Measurements from ENCODE around the gene FREM2.

The FREM2 gene, protein sequence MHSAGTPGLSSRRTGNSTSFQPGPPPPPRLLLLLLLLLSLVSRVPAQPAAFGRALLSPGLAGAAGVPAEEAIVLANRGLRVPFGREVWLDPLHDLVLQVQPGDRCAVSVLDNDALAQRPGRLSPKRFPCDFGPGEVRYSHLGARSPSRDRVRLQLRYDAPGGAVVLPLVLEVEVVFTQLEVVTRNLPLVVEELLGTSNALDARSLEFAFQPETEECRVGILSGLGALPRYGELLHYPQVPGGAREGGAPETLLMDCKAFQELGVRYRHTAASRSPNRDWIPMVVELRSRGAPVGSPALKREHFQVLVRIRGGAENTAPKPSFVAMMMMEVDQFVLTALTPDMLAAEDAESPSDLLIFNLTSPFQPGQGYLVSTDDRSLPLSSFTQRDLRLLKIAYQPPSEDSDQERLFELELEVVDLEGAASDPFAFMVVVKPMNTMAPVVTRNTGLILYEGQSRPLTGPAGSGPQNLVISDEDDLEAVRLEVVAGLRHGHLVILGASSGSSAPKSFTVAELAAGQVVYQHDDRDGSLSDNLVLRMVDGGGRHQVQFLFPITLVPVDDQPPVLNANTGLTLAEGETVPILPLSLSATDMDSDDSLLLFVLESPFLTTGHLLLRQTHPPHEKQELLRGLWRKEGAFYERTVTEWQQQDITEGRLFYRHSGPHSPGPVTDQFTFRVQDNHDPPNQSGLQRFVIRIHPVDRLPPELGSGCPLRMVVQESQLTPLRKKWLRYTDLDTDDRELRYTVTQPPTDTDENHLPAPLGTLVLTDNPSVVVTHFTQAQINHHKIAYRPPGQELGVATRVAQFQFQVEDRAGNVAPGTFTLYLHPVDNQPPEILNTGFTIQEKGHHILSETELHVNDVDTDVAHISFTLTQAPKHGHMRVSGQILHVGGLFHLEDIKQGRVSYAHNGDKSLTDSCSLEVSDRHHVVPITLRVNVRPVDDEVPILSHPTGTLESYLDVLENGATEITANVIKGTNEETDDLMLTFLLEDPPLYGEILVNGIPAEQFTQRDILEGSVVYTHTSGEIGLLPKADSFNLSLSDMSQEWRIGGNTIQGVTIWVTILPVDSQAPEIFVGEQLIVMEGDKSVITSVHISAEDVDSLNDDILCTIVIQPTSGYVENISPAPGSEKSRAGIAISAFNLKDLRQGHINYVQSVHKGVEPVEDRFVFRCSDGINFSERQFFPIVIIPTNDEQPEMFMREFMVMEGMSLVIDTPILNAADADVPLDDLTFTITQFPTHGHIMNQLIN (N-terminal part only)

DNA sequence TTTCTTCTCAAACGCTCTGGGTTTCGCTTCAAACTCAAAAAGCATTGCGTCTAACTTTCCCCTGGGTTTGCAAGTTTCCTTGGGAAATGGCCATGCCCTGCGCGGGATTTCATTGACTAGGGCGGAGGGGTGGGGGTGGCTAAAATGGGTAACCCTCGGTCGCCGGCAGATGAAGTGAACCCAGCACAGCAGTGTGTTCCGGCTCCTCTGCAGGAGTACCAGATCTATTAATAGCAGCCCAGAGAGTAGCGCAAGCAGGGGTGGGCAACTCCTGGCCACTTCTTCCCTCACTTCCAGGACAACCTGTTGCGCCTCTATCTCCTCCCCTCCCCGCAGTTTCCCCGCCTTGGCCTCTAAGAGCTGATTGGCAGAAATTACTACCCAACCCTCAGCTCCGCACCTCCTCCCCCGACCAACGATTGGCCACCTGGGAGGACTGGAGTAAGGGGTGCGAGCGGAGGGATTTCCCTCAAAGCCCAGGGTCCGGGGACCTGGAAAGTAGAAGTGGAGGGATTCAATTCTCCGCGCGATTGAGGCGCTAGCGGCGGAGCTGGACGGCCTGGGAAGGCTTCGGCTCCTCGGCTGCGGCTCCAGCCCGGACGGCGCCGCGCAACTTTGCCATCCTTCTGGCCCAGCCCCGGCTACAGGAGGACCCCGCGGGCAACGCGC, at the start of gene FREM2:
Gene FREM2 (plus strand): TSS at position 501 of the 669 bp plus-strand sequence. CDS start 268 bp downstream, outside the sequence.
- Mint-ChIP-seq H3K27ac (no peak within 1 kb of the TSS), H3K36me3 (ENCODE audit: low read depth) (no peaks in the 10 kb centered on the region), H3K4me3 (no peak within 1 kb of the TSS), H3K4me1 (no peaks in the 10 kb centered on the region), H3K9me3 (no peaks in the 10 kb centered on the region), H3K27me3 (peaks cover 24% of the 10 kb centered on the region)
- ATAC-seq (no peak), DNase-seq (no peak)

DNA sequence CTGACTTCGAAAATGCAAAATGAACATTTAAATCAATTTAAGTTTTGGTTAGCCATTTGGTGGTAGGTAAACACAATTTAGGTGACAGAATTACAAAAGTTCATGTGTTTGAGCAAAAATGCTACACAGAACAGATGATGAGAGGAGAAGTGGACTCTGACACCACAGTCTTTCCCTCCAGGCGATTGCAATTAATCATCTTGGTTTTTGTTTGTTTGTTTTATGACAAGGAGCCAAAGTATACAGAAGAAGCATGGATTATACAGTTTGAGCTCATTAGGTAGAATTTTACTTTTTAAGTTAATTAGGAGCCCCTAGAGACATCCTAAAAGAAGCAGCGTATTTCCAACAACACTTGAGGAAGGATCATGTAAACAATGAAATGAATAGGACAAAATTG, 49.3 kb upstream of the FREM2 start:
- Mint-ChIP-seq H3K36me3 (ENCODE audit: low read depth) (no peaks in the 10 kb centered on the region), H3K4me1 (no peaks in the 10 kb centered on the region), H3K27ac (no peak overlapping the region), H3K4me3 (no peak overlapping the region), H3K27me3 (no peaks in the 10 kb centered on the region), H3K9me3 (no peaks in the 10 kb centered on the region)
- DNase-seq (no peak), ATAC-seq (no peak)

DNA sequence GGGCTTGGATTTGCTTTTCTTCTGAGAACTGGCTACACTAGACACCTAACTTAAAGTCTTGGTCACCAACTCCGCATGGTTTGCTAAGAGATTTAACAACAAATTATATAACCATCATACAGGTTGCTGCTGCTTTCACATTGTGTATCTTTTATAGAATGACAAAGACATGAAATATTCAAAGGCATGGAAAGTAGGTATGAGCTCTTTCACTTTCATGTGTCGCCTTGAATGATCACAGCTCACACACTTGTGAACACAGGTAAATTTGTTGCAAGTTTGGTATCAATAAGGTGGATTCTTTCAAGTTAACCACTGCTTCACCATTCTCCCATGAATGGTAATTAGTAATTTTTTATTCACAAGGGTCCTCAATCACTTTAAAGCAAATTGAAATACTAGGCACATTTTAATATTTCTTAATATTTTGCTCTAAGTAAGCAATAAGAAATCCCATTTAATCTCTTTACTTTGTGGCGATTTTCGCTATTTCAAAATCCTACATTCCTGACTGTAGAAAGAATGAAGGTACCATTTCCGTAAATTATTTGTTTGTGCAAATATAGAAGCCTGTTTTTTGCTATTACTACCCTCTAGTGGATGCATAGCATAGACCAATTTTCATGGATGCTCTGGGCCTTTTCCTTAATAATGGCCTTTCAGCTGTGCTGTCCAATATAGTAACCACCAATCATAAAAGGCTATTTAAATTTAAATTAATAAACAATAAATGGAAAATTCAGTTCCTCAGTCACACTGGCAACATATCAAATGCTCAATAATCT, 45.5 kb upstream of the FREM2 start:
- DNase-seq (no peak), ATAC-seq (no peak)
- Mint-ChIP-seq H3K4me1 (no peaks in the 10 kb centered on the region), H3K36me3 (ENCODE audit: low read depth) (no peaks in the 10 kb centered on the region), H3K27ac (no peak overlapping the region), H3K4me3 (no peak overlapping the region), H3K9me3 (no peaks in the 10 kb centered on the region), H3K27me3 (no peaks in the 10 kb centered on the region)

DNA sequence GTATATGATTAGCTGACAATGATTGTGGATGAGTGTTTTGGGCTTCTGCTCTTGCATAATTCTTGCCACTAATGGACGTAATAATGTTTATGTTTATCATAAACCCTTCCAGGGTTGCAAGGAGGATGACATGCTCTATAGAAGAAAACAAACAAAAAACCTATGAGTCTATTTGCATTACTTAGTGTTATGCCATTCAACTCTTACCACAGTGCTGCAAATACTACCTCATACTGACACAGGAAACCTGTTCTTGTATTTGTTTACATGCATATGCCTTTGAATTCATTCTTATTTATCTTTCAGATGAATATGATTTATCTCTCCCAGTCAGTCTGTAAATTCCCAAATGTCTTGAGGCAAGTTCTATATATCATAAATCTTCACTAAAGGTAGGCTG, 39.6 kb upstream of the FREM2 start:
- H3K4me3 Mint-ChIP-seq: no peak overlapping the region
- no peaks in the 10 kb centered on the region for H3K27me3 Mint-ChIP-seq
- DNase-seq: no peak
- H3K27ac Mint-ChIP-seq: no peak overlapping the region
- ATAC-seq: no peak
- no peaks in the 10 kb centered on the region for H3K36me3 Mint-ChIP-seq (ENCODE audit: low read depth)
- H3K4me1 Mint-ChIP-seq: no peaks in the 10 kb centered on the region
- no peaks in the 10 kb centered on the region for H3K9me3 Mint-ChIP-seq

DNA sequence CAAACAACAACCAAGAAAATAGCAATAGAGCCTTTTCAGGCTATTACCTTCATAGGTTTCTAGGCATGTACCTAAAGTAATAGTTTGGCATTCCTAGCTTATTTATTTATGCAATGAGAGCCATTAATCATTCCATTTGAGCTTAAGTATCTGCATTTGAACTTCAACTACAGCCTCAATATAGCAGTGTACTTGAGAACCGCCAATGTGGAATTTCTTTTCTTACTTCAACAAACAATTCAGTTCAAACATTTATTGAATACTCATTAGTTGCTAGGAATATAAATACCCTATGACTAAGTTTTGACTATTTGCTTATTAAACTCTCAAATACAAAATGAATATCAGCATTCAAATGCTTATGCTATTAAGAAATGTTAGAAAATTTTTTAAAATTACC, 38.0 kb upstream of the FREM2 start:
- Mint-ChIP-seq H3K27me3 (no peaks in the 10 kb centered on the region), H3K4me3 (no peak overlapping the region), H3K9me3 (no peaks in the 10 kb centered on the region), H3K36me3 (ENCODE audit: low read depth) (no peaks in the 10 kb centered on the region), H3K27ac (no peak overlapping the region), H3K4me1 (no peaks in the 10 kb centered on the region)
- DNase-seq: no peak
- ATAC-seq: no peak

DNA sequence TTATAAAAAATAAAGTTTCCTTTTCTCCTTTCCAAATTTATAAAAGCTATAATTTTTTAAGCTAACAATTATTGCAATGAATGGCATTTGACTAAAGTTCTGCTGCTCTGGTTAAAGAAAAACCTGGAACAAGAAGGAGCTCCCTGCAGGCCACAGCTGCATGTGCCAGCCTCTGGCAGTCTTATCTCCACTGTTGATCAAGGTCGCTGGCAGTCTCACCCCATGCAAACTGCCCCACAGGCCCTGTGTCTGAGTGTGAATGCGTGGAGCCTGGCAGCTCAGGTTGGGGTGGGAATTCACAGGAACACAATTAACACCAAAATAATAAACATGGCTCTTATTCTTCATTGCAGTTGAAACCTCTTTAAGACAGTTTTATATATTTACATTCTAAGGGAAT, 30.2 kb upstream of the FREM2 start:
- DNase-seq (no peak), ATAC-seq (no peak)
- Mint-ChIP-seq H3K36me3 (ENCODE audit: low read depth) (no peaks in the 10 kb centered on the region), H3K4me1 (no peaks in the 10 kb centered on the region), H3K9me3 (no peaks in the 10 kb centered on the region), H3K27ac (no peak overlapping the region), H3K27me3 (peaks cover 2% of the 10 kb centered on the region), H3K4me3 (no peak overlapping the region)

DNA sequence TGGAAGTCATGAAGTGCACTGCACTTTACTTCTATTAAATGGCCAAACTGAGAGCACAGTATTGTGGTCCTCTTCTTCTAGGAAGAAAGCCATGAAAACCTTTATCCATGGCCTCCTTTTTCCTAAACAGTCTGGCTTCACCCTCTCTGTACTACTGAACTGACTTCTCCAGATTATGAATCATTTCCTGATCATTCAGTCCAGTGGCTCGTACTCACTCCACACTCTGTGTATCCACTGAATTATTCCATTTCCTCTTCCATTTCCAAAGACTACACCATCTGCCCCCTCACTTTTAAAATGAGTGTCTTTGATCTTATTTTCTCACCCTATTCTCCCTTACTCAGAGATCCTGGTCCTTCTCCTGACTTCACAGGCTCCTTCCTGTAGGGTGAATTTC, 29.7 kb upstream of the FREM2 start:
- no peak overlapping the region for H3K4me3 Mint-ChIP-seq
- H3K27ac Mint-ChIP-seq: no peak overlapping the region
- no peak for DNase-seq
- no peak for ATAC-seq
- no peaks in the 10 kb centered on the region for H3K36me3 Mint-ChIP-seq (ENCODE audit: low read depth)
- H3K4me1 Mint-ChIP-seq: no peaks in the 10 kb centered on the region
- no peaks in the 10 kb centered on the region for H3K9me3 Mint-ChIP-seq
- H3K27me3 Mint-ChIP-seq: peaks cover 2% of the 10 kb centered on the region

DNA sequence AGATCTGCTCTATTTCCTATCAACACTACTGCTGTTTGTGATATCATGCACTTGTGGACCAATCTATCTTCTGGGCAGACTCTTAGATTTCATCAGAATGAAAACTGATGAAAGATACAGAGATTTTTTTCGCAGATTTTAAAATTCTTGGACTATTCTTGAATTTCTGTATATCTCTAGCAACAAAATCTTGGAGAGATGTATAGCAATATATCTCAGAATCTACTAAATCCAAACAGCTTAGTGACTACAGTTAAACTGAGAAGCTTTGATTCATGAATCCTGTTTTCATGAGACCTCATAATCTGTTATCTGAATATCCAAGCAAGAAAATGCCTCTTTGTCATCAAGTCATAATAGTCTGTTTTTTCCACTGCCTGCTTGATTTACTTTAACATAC, 28.0 kb upstream of the FREM2 start:
- Mint-ChIP-seq H3K4me1 (no peaks in the 10 kb centered on the region), H3K36me3 (ENCODE audit: low read depth) (no peaks in the 10 kb centered on the region), H3K27ac (no peak overlapping the region), H3K27me3 (peaks cover 2% of the 10 kb centered on the region), H3K4me3 (no peak overlapping the region), H3K9me3 (no peaks in the 10 kb centered on the region)
- DNase-seq (no peak), ATAC-seq (no peak)

DNA sequence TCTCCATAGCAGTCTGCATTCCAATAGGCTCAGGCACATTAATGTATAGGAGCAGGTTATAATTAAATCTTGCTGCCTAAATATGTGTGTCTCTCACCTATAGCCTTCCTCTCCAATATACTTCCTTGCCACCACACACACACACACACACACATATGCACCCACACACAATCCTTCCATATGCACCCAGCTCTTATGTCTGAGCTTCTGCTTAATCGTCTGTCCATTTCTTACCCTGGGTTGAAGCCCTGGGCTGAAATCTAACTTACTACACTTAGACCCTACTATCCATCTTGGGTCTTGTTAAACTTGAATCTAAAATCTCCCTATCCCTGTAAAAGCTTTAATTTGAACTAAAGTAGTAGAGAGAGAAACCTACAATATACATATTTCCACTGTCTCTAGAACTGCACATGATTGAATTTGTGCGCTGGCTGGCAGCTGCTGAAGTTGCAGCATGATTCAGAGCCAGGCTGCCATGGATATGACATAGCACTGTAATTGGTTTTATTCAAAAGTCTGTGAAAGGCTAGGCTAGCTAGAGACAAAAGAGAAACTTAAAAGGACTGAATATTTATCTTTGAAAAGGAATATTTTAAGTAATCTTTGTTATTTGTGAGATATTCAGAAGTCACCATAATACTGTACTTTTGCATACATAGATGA, 25.7 kb upstream of the FREM2 start:
- Mint-ChIP-seq H3K27ac (no peak overlapping the region), H3K4me1 (no peaks in the 10 kb centered on the region), H3K36me3 (ENCODE audit: low read depth) (no peaks in the 10 kb centered on the region), H3K9me3 (no peaks in the 10 kb centered on the region), H3K4me3 (no peak overlapping the region), H3K27me3 (peaks cover 7% of the 10 kb centered on the region)
- DNase-seq (no peak), ATAC-seq (no peak)

DNA sequence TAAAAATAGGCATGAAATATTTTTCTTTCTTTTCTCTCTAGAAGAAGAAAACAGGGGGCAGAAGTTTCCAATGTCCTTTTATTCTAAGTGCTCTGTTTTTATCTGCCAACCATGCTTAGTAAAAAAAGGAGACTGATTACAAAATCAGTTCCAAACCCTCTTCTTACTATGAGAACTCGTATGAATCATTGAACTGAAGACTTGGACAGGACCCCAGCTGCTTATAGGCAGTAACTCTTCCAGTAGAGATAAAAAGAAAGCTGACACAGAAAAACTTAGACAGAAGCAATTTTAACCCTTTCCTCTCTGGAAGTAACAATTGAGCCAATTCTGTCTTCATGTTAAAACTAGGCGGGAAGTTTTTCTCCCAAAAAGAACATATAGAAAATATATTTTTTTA, 24.5 kb upstream of the FREM2 start:
- Mint-ChIP-seq H3K9me3 (no peaks in the 10 kb centered on the region), H3K27me3 (peaks cover 7% of the 10 kb centered on the region), H3K27ac (no peak overlapping the region), H3K4me1 (no peaks in the 10 kb centered on the region), H3K36me3 (ENCODE audit: low read depth) (no peaks in the 10 kb centered on the region), H3K4me3 (no peak overlapping the region)
- ATAC-seq (no peak), DNase-seq (no peak)

DNA sequence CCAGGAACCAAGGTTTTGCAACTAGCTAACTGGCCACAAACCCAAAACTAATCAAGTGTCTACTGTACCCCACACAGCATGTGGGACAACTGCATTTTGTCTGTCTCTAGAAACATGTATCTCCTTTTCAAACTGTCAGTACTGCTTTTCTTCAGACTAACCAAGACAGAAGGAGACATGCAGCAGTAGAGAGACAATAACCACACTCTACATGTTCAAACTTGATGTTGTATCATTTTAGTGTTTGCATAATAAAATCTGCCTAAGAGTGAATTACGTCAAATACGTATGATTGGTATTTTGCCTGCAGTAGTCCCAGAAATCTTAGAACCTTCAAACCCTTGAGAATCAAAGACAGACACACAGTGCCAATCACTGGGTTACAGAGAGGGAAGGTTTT, 22.0 kb upstream of the FREM2 start:
- no peak for DNase-seq
- peaks cover 7% of the 10 kb centered on the region for H3K27me3 Mint-ChIP-seq
- no peaks in the 10 kb centered on the region for H3K36me3 Mint-ChIP-seq (ENCODE audit: low read depth)
- no peak overlapping the region for H3K27ac Mint-ChIP-seq
- H3K4me3 Mint-ChIP-seq: no peak overlapping the region
- no peak for ATAC-seq
- no peaks in the 10 kb centered on the region for H3K9me3 Mint-ChIP-seq
- no peaks in the 10 kb centered on the region for H3K4me1 Mint-ChIP-seq

DNA sequence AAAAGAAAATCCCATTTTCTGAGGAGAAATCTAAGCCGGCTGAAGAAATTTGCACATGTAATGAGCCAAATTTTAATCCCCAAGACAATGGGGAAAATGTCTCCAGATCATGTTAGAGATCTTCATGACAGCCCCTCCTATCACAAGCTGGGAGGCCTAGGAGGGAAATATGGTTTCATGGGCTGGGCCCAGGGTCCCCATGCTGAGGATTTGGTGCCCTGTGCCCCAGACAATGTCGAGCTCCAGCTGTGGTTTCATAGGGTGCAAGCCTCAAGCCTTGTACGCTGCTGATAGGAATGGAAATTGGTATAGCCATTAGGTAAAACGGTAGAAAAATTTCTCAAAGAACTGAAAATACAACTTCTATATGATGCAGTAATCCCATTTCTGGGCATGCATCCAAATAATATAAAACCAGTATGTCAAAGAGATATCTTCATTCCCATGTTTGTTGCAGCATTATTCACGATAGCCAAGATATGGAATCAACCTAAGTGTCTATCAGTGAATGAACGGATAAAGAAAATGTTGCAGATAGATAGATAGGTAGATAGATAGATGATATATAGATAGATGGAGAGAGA, 19.3 kb upstream of the FREM2 start:
- no peak overlapping the region for H3K4me3 Mint-ChIP-seq
- no peaks in the 10 kb centered on the region for H3K9me3 Mint-ChIP-seq
- no peak overlapping the region for H3K27ac Mint-ChIP-seq
- H3K36me3 Mint-ChIP-seq (ENCODE audit: low read depth): no peaks in the 10 kb centered on the region
- DNase-seq: no peak
- ATAC-seq: no peak
- H3K27me3 Mint-ChIP-seq: peaks cover 6% of the 10 kb centered on the region
- H3K4me1 Mint-ChIP-seq: no peaks in the 10 kb centered on the region

Measured in activated naive CD8-positive, alpha-beta T cell treated with anti-CD3 and anti-CD28 coated beads, Interleukin-2, amount 50 U/mL, for 24 hours (primary cell).